ENCODE results near the gene IFFO2. TPM values are rescaled to one million over a fixed set of nuclear protein-coding genes. Genes with fewer than 3 reads are reported as not detected.

IFFO2 gene
- total and polyA plus RNA-seq, 2 of the 13 experiments (the other 11 are each of a cell fraction or from before 2014, with no cell fraction given): 7.3 to 16.7 TPM

DNA sequence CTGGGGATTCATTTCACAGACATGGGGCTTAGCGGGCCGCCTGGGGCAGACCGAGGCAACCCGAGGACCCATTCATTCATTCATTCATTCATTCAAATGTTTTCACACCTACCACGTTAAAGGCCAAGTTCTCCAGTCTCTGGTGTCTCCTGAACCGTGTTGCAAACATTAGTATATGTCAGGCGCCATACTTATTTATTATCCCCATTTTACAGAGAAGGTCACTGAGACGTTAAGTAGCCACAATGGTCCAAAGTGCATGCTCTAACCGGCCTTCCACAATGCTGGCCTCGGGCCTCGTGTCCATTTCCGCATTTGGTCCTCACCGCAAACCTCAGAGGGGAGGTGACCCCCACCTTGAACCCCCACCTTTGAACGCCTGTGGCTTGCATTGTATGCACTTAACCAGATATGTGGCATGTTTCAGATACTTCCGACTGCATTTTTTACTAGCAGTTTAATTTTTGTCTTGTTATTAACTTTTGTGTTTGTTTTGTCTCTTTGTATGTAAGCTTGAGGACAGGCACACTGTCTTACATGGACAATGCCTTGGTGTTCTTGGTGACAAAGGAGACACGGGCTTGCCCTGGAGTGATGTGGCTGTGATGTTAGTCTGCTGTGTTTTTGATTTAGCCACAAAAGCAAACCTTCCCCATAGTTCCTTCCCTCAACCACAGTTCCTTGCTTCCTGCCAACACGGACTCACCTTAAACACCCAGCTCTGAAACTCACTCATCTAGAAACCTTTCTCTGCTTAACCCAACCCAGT is 1.2 kb upstream of the IFFO2 start (continued):
- TF ChIP-seq, protein P1, sequence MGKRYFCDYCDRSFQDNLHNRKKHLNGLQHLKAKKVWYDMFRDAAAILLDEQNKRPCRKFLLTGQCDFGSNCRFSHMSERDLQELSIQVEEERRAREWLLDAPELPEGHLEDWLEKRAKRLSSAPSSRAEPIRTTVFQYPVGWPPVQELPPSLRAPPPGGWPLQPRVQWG (CRISPR knock-in tag; IDR thresholded peaks at IDR 0.05; ENCODE audit: borderline replicate concordance, low read depth): no peak
- TF ChIP-seq FOXA3 (CRISPR knock-in tag; IDR thresholded peaks at IDR 0.05) (no peak), ZNF781 (CRISPR knock-in tag; IDR thresholded peaks at IDR 0.05; ENCODE audit: borderline replicate concordance, not compliant biosample characterization) (peak; percentile 64), ZNF138 (CRISPR knock-in tag; IDR thresholded peaks at IDR 0.05; ENCODE audit: low read depth) (no peak), ZNF510 (CRISPR knock-in tag; IDR thresholded peaks at IDR 0.05; ENCODE audit: low read depth) (no peak), DNMT3B (CRISPR knock-in tag; conservative IDR thresholded peaks at IDR 0.05) (no peak), MEIS2 (CRISPR knock-in tag; IDR thresholded peaks at IDR 0.05) (no peak), ZNF768 (CRISPR knock-in tag; IDR thresholded peaks at IDR 0.05) (no peak), ZNF264 (CRISPR knock-in tag; IDR thresholded peaks at IDR 0.05) (no peak), HNRNPUL1 (IDR thresholded peaks at IDR 0.05; ENCODE audit: low read depth, low read length) (no peak), ZNF484 (CRISPR knock-in tag; IDR thresholded peaks at IDR 0.05; ENCODE audit: borderline replicate concordance, low read depth) (no peak), ZNF746 (CRISPR knock-in tag; IDR thresholded peaks at IDR 0.05) (no peak), HNRNPL (IDR thresholded peaks at IDR 0.05; ENCODE audit: low read depth, low read length) (no peak), ATF7 (IDR thresholded peaks at IDR 0.05) (no peak), ATF7 (CRISPR knock-in tag; IDR thresholded peaks at IDR 0.05) (no peak), CREB1 (IDR thresholded peaks at IDR 0.05) (no peak), CREB1 (CRISPR knock-in tag; IDR thresholded peaks at IDR 0.05) (0 out of 2 replicates have a peak, but pooled peaks have one; percentile 41)
- TF ChIP-seq, protein P2, sequence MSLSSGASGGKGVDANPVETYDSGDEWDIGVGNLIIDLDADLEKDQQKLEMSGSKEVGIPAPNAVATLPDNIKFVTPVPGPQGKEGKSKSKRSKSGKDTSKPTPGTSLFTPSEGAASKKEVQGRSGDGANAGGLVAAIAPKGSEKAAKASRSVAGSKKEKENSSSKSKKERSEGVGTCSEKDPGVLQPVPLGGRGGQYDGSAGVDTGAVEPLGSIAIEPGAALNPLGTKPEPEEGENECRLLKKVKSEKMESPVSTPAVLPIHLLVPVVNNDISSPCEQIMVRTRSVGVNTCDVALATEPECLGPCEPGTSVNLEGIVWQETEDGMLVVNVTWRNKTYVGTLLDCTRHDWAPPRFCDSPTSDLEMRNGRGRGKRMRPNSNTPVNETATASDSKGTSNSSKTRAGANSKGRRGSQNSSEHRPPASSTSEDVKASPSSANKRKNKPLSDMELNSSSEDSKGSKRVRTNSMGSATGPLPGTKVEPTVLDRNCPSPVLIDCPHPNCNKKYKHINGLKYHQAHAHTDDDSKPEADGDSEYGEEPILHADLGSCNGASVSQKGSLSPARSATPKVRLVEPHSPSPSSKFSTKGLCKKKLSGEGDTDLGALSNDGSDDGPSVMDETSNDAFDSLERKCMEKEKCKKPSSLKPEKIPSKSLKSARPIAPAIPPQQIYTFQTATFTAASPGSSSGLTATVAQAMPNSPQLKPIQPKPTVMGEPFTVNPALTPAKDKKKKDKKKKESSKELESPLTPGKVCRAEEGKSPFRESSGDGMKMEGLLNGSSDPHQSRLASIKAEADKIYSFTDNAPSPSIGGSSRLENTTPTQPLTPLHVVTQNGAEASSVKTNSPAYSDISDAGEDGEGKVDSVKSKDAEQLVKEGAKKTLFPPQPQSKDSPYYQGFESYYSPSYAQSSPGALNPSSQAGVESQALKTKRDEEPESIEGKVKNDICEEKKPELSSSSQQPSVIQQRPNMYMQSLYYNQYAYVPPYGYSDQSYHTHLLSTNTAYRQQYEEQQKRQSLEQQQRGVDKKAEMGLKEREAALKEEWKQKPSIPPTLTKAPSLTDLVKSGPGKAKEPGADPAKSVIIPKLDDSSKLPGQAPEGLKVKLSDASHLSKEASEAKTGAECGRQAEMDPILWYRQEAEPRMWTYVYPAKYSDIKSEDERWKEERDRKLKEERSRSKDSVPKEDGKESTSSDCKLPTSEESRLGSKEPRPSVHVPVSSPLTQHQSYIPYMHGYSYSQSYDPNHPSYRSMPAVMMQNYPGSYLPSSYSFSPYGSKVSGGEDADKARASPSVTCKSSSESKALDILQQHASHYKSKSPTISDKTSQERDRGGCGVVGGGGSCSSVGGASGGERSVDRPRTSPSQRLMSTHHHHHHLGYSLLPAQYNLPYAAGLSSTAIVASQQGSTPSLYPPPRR (CRISPR knock-in tag; IDR thresholded peaks at IDR 0.05; ENCODE audit: borderline replicate concordance): no peak
- TF ChIP-seq, protein P3, sequence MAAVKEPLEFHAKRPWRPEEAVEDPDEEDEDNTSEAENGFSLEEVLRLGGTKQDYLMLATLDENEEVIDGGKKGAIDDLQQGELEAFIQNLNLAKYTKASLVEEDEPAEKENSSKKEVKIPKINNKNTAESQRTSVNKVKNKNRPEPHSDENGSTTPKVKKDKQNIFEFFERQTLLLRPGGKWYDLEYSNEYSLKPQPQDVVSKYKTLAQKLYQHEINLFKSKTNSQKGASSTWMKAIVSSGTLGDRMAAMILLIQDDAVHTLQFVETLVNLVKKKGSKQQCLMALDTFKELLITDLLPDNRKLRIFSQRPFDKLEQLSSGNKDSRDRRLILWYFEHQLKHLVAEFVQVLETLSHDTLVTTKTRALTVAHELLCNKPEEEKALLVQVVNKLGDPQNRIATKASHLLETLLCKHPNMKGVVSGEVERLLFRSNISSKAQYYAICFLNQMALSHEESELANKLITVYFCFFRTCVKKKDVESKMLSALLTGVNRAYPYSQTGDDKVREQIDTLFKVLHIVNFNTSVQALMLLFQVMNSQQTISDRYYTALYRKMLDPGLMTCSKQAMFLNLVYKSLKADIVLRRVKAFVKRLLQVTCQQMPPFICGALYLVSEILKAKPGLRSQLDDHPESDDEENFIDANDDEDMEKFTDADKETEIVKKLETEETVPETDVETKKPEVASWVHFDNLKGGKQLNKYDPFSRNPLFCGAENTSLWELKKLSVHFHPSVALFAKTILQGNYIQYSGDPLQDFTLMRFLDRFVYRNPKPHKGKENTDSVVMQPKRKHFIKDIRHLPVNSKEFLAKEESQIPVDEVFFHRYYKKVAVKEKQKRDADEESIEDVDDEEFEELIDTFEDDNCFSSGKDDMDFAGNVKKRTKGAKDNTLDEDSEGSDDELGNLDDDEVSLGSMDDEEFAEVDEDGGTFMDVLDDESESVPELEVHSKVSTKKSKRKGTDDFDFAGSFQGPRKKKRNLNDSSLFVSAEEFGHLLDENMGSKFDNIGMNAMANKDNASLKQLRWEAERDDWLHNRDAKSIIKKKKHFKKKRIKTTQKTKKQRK (IDR thresholded peaks at IDR 0.05; ENCODE audit: low read length): no peak
- TF ChIP-seq, protein P4, sequence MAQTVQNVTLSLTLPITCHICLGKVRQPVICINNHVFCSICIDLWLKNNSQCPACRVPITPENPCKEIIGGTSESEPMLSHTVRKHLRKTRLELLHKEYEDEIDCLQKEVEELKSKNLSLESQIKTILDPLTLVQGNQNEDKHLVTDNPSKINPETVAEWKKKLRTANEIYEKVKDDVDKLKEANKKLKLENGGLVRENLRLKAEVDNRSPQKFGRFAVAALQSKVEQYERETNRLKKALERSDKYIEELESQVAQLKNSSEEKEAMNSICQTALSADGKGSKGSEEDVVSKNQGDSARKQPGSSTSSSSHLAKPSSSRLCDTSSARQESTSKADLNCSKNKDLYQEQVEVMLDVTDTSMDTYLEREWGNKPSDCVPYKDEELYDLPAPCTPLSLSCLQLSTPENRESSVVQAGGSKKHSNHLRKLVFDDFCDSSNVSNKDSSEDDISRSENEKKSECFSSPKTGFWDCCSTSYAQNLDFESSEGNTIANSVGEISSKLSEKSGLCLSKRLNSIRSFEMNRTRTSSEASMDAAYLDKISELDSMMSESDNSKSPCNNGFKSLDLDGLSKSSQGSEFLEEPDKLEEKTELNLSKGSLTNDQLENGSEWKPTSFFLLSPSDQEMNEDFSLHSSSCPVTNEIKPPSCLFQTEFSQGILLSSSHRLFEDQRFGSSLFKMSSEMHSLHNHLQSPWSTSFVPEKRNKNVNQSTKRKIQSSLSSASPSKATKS (CRISPR knock-in tag; IDR thresholded peaks at IDR 0.05): no peak
